Esophagus muscularis mucosa (tissue), 4 donors: Measurements from ENCODE around the gene GPC1.

Experiments
- CTCF ChIP-seq, 3 experiments: fragments of 200-600 bp in 2 of 3; fragments of 450-650 bp in 1 of 3; sonication (generic) in 2 of 3; IDR thresholded peaks; one replicate each; pipeline ENCODE4 v1.5.1; 2017 to 2019; ENCODE audit warnings: antibody characterized with exemption in 3 of 3, mild to moderate bottlenecking in 2 of 3, moderate library complexity in 1 of 3
- EP300 ChIP-seq: sonication (generic); formaldehyde crosslinking; IDR thresholded peaks from one replicate; pipeline ENCODE4 v1.6.1; 2017; ENCODE audit warnings: antibody characterized with exemption
- POLR2A ChIP-seq: fragments of 450-650 bp; IDR thresholded peaks from one replicate; pipeline ENCODE4 v1.6.1; 2017; ENCODE audit warnings: antibody characterized with exemption, moderate library complexity, mild to moderate bottlenecking, low read depth
- POLR2AphosphoS5 ChIP-seq, 2 donors: sonication (generic); formaldehyde crosslinking; IDR thresholded peaks; one replicate each; pipeline ENCODE4 v1.6.1; 2017; ENCODE audit warnings: antibody characterized with exemption in 2 of 2

GRCh38 chr2:240451108-240451611 lies 15.7 kb downstream of the GPC1 start:
- TF ChIP-seq POLR2AphosphoS5 (IDR thresholded peaks at IDR 0.05) (no peak), CTCF (IDR thresholded peaks at IDR 0.05) (no peak), EP300 (no peak), POLR2A (no peak)
